GM21576 (cell line): ENCODE data around the gene PLA2G7.

Experiments used
- ATAC-seq: cut with Tn5 transposase; IDR thresholded peaks from one replicate; pipeline ENCODE4 v1.9.1; 2021; ENCODE audit warnings: mild to moderate bottlenecking, moderate library complexity; ENCODE audit not compliant: unreplicated experiment

PLA2G7 gene

DNA sequence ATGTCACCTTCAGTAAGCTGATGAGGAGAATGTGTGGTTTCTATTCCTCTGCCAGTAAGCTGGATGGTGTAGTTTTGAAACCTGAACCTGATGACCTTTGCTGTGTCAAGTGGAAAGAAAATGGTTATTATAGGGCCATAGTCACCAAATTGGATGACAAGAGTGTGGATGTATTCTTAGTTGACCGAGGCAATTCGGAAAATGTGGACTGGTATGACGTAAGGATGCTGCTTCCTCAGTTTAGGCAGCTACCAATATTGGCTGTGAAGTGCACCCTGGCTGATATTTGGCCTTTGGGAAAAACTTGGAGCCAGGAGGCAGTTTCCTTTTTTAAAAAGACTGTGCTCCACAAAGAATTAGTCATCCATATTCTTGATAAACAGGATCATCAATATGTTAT, 45.5 kb downstream of the PLA2G7 start:
- ATAC-seq, result no peak

DNA sequence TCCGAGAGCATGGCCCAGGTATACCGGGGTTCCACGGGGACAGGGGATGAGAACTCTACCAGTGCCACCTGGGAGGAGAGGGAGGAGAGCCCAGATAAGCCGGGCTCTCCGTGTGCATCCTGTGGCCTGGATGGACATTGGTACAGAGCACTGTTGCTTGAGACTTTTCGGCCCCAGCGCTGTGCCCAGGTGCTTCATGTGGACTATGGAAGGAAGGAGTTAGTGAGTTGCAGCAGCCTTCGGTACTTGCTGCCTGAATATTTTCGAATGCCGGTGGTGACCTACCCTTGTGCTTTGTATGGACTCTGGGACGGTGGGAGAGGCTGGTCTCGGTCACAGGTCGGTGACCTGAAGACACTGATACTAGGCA, 46.2 kb downstream of the PLA2G7 start:
- ATAC-seq, result no peak

DNA sequence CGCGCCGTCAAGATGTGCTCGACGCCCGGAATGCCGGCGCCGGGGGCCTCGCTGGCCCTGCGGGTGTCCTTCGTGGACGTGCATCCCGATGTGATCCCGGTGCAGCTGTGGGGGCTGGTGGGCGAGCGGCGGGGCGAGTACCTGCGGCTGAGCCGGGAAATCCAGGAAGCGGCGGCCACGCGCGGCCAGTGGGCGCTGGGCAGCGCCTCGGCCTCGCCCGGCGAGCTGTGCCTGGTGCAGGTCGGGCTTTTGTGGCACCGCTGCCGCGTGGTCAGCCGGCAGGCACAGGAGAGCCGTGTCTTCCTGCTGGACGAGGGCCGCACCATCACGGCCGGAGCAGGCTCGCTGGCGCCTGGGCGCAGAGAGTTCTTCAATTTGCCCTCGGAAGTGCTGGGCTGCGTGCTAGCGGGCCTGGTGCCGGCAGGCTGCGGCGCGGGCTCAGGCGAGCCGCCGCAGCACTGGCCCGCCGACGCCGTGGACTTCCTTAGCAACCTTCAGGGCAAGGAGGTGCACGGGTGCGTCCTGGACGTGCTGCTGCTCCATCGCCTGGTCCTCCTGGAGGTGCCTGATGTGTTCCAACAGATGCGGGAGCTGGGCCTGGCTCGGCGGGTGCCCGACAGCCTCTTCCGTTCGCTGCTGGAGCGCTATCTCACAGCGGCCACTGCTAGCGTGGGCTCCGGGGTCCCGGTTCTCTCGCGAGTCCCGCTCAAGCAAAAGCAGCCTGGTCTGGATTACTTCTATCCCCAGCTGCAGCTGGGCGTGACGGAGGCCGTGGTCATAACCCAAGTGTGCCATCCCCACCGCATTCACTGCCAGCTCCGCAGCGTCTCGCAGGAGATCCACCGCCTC, 46.8 kb downstream of the PLA2G7 start:
- no peak for ATAC-seq

DNA sequence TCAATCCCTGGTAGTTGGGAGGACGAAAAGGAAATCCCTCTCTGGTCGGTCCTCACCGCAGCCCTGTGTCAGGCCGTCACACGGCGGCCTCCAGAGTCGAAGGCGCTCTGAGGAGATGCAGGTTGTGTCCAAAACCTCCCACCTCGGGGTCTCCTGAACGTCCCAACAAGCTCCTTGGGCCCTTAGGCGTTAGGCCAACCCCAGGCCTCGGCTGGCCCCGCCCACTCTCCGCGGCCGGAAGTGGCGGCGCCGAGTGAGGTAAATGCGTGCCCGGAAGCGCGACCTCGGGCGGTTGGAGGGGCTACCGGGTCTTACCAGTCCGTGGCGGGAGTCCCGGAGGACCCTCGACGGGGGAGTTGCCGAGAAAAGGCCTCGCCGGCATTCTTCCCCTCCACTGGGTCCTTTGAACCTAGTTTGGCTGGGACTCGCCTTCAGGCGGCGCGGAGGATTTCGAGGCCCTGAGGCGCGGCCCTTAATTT, 47.5 kb downstream of the PLA2G7 start, which contains the start of gene TDRD6:
Gene TDRD6, plus strand, starts transcription at position 267 of the 479 bp plus-strand sequence. CDS start 244 bp downstream, outside the sequence.
- no peak for ATAC-seq

DNA sequence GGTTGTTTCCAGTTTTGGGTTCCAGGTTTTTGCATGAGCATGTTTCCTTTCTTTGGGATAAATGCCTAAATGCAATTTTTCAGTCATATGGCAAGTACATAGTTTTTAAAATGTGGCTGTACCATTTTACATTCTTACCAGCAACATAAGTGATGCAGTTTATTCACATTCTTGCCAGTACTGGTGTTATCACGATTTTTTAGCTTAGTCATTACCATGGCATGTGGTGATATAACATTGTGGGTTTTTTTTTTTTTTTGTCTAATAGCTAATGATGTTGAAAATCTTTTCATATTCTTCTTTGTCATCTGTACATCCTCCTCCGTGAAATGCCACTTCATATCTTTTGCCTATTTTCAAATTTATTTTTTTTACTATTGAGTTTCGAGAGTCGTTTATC, 50.4 kb downstream of the PLA2G7 start:
- no peak for ATAC-seq

DNA sequence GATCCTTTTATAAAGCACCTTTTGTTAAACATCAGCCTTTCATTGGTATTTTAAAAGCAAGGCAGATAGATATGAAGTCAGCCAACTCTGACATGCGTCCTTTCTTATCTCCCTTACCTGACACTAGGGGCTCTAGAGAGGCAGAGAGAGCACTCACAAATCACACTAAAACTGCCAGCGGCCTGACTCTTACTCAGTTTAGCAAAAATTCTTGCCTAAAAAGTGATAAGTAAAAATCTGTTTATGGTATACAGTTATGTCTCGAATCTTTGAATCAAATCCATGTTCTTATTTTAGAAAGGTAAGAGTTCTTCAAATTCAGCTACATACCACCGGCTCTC, 57.9 kb downstream of the PLA2G7 start:
- no peak for ATAC-seq

DNA sequence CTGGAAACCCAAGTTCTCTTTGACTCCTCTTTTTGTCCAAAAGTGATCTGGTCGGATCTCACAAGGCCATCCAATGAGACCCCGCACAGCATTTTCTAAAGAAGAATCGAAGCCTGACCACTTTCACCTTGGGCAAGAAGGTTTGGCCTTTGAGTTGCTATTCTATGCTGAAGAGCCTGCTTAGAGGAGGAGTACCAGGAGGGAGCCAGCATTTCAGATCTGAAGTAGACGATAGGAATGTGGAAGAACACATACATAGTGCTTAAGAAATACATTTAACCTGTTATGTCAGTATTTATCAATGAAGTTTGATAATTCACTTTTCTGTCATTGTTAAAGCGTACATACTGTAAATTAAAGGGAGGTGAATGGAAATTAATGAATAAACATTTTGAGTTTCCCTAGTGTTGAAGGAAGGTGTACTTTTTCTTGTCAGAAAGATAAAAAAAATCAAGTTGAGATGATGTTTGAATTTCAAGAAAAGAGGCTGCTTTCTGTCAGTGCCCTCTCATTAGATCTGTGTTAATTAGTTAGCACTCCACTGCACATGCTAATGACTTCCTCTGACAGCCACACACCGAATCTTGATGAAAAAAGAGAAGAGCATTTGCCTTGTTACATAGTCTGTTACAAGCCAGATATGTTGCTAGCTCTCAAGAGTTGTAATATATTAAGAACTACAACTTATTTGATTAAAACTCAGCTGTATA, 58.4 kb downstream of the PLA2G7 start:
- no peak for ATAC-seq

DNA sequence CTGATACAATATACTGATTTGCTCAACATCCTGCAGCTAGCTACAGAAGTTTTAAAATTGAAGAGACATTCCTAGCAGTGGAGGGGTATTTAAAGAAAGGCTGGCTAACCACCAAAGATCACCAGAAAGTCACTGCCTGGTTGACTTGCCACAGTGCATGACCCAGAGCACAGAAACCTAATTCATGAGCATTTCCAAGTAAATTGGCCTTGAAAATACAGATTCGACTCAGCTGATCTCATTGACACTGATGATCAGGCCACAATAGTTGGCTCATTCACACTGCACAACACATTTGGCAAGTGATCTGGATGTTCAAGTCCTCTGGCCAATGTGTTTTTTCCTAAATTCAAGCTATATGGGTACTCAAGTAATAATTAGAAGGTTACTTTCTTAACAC, 60.8 kb downstream of the PLA2G7 start:
- no peak for ATAC-seq

DNA sequence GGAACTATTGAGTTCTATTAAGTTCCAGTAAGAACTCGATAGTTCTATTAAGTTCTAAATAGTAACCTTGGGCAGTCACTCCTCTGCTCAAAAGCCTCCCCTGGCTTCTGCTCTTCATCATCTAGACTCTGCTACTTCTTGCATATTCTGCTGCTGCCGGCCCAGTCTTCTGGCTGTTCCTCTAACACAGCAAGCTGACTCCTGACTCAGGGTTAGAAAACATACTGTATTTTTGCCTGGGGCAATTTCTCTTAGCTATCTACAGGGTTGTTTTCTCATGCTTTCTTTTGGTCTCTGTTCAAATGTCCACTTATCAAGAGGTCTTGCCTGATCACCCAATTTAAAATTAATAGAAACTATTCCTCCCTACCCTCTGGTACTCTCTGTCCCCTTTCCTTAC, 67.8 kb downstream of the PLA2G7 start:
- no peak for ATAC-seq

DNA sequence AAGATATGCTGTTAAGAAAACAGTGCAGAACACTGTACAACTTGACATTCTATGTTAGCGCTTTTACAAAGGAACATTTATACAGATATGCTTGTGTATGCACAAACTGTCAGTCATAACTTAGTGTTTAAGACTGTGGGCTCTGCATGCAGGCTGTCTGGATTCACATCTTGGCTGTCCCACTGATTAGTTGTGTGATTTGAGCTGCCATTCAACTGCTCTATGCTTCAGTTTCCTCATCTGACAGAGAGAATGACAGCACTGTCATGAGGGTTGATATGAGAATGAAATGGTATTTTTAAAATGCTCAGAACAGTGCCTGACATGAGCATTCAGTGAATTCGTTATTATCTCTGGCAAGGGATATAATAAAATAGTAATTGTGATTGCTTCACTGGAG, 73.7 kb downstream of the PLA2G7 start:
- ATAC-seq, result no peak

DNA sequence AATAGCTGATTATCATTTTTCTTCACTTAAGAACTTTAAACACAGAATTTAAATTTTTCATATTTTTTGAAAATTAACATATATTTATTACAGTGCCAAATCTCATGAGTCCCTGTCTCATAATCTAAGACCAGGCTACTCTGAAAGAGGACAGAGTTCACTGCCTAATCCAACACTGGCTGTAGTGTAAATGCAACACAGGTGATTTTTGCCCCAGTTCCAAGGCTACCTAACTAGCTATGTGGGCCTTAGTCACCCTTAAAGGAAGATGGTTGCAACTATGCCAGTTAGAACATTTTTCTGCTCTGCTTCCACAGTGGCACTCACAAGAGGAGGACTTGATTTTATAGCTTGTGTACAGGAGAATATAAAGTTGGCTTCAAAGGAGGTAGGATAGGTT, 77.5 kb downstream of the PLA2G7 start:
- no peak for ATAC-seq

DNA sequence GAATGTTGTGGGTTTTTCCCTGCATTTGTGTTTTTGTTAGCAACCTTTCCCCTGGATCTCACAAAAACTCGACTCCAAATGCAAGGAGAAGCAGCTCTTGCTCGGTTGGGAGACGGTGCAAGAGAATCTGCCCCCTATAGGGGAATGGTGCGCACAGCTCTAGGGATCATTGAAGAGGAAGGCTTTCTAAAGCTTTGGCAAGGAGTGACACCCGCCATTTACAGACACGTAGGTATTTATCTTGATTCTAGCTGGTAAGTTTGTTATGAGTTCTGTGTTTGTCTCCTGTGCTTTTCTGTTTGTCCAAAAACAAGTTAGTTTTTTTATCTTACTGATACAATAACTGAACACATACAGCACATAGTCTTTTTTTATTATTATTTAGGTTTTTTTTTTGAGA, 79.4 kb downstream of the PLA2G7 start:
- ATAC-seq, result no peak
